HPDE6-E6E7 (cell line): Measurements from ENCODE around the gene TBC1D13.
"Not testable (repeated sequence)": the region's sequence is repeated elsewhere in the genome, so short reads cannot be mapped to it uniquely, and the experiment has no call there.

ENCODE experiments used
- DNase-seq: peaks from one replicate; pipeline ENCODE4 v3.0.0; 2011; ENCODE audit warnings: missing footprints; ENCODE audit errors: extremely low spot score

The TBC1D13 gene, protein sequence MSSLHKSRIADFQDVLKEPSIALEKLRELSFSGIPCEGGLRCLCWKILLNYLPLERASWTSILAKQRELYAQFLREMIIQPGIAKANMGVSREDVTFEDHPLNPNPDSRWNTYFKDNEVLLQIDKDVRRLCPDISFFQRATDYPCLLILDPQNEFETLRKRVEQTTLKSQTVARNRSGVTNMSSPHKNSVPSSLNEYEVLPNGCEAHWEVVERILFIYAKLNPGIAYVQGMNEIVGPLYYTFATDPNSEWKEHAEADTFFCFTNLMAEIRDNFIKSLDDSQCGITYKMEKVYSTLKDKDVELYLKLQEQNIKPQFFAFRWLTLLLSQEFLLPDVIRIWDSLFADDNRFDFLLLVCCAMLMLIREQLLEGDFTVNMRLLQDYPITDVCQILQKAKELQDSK

DNA sequence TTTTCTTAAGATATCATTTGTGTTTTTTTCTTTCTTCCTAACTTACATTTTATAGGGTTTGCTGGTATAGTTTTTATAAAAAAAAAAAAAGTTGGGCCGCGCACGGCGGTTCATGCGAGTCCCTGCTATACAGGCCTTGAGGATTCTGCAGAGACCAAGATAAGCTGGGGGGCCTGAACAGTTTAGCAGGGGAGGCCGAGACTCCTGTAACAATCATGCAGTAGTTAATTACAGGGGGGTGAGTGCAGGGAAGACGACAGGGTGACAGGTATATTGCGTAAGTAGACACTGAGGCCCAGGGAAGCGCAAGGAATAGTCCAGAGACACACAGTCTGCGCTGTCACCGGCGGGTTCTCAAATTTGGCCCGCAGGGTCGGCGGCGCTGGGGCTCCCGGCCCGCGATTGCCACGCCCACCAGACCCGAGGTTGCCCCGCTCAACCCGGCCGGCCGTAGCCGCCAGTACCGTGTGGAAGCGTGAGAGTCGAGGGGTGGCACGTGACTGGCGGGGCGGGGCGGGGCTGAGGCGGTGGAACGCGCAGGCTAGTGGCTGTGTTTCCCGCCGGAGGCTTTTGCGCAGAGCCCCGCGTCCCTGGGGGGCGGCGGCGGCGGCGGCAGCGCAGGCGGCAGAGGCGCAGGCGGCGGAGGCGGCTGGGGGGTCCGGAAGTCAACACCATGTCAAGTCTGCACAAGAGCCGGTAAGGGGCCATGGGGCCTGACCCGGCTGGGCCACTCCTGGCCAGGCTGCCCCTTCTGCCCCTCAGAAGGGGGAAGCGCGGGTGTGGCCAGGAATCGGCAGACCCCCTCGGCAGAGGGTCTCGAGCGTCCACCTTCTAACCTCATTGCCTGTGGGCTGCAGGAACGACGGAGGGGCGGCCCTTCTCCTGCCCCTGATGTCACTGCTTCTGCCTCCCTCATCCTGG is at the start of gene TBC1D13:
Gene TBC1D13, plus strand, starts transcription at position 573 of the 921 bp plus-strand sequence. Its CDS starts 101 bp downstream, at position 674.
- peak; percentile 90 for DNase-seq

GRCh38 chr9:128742401-128742800 is 44.7 kb upstream of the TBC1D13 start:
- DNase-seq = no peak

- no peak for DNase-seq
Measured at GRCh38 chr9:128743421-128743820, 43.6 kb upstream of the TBC1D13 start.

DNA sequence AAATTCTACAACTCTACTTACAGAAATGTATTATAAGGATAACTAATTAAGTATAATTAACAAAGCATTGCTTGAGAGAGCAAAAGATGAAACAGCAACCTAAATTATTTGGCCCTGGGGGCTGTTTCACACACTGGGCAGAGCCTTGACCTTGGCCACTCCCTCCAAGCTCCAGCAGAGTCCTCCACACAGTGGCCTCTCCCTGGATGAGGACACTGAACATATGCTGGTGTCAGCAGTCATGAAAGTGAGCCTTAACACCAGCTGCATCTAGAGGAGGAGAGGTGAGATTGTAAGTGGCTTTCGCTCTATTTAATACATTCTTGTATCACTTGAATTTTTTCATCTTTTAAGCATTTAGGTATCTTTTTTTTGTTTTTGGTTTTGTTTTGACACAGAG is 39.8 kb upstream of the TBC1D13 start:
- no peak for DNase-seq

DNA sequence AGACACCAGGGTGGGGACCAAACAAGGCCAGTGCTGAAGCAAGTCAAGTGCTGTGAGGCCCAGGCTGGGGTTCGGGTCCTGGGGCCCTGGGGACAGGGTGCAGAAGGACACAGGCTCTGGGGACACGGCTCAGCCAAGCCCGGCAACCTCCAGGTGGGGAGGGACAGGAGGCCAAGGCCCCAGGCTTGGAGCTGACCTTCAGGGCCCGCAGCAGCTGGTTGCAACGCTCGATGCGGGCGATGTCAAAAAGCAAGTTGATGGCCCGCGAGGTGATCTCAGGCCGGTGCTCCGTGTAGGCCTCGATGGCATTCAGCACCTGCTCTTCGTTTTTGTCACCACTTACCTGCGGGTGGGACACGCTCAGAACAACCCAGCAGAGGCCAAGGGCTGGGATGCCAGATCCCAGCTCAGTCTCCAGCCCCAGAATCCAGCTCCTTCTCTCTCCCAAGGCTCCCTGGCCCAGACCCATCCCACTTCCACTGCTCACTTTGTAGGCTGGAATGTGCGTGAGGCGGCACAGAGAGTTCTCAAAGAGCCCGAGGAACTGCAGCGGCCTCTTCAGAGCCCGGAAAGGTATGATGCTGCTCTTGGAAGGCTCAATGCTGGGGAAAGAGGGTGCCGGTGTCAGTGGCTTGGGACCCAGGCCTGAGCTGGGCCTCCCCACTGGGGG is 36.0 kb upstream of the TBC1D13 start:
- no peak for DNase-seq

- DNase-seq = no peak
Measured at GRCh38 chr9:128753627-128754026, 33.4 kb upstream of the TBC1D13 start.

DNA sequence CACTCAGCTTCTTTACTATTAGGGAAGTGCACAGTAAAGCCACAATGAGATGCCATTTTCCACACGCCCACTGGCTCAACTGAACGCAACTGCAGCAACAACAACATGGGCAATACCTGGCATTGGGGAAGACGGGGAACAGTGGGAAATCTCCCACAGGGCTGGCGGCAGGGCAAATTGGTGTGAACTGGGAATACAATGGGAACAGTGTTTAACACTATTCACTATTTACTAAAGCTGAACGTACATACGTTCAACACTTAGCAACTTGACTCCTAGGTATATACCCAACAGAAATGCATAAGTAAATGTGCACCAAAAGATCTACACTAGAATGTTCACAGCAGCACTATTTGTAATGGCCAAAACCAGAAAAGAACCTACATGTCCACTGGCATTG is 29.5 kb upstream of the TBC1D13 start:
- DNase-seq = no peak

DNA sequence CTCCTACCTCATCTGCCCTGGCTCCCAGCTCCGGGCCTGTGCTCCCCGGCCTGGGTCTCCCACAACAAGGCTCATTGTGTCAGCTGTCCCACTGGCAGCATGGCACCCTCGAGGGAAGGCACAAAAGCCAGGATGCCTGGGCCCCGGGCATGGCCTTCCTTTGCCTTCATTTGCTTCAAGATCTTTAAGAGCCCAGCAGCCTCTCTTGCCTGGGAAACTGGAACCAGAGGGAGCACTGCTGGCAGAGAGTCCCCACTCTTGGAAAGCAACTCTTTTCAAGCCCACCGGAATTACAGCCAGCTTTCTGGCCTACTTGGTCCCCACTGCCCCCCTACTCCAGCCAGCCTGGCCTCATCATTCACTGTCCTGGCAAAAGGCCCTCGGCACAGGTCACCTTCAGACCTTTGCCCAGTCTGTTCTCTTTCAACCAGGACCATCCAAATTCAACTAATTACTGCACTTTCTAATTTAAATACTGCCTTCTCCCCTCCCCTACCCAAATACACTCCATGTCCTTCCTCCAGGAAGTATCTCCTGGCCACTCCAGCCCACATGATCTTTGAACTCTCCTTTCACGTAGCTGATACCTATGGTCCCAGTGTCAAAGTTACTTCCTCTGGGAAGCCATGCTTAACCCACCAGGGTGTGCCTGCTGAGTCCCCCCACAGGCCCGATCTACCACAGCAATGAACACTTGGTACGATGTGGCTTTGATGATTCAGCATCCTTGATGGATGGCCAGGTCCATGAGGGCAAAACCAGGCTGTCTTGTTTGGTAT is 24.2 kb upstream of the TBC1D13 start:
- DNase-seq = no peak

DNA sequence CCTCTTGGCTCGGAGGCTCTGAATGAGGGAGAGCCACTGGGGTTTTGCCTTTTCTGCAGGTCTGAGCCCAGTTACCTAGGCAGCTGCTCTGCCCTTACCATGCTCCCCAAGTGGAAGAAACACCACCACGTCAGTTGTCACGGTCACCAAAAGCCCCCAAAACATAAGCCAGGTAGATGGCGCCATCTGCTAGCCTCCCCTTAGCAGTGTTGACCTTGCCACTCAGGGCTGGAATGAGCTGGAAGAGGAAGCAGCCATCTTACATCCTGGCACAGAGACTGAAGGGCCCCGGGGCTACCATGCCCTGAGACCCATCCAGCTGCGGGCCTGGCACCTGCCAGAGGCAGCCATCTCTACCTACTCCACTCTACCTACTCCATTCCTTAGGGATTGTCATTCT is 22.7 kb upstream of the TBC1D13 start:
- no peak for DNase-seq

DNA sequence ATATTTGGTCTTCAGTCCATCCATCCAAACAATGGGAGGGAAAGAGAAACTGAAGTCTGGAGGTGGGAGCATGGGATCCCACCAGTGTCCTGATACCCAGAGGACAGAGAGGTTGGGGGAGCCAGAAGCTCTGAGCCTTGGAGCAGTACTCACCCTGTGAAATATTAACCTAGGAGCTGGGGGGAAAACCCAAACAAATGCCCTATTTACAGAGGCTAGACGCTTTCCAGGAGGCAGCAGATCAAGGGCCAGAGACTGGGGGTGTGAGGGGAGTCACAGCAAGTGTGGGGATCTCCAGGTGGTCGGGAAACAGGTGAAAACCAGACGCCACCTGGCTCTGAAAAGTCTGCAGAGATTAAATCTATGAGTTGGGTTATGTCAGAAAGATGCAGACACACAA is 21.6 kb upstream of the TBC1D13 start:
- DNase-seq = no peak

- DNase-seq = no peak
Measured at GRCh38 chr9:128768606-128769005, 18.4 kb upstream of the TBC1D13 start.

DNA sequence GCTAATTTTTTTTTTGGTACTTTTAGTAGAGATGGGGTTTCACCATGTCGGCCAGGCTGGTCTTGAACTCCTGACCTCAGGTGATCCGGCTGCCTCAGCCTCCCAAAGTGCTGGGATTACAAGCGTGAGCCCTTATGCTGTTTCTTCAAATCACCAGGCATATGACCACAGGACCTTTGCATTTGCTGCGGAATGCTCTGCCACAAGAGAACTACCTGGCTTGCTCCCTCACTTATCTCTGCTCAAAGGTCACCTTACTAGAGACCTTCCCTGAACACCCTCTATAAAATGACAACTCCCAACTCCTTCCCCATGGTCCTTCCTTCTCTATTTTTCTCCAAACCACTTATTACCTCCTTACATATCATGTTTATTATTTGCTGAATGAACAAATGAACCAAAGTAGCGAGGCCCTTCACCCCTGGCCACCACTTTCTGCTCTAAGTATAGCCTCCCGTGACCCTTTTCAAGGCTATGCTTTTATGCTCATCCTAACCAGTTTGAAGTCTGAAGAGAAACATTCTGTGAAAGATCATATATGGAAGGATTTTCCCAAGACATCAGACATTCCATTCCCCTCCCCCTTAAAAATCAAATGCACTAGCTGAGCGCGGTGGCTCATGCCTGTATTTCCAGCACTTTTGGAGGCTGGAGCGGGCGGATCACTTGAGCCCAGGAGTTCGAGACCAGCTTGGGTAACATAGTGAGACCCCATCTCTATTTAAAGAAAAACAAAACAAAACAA is 16.6 kb upstream of the TBC1D13 start:
- DNase-seq = no peak

DNA sequence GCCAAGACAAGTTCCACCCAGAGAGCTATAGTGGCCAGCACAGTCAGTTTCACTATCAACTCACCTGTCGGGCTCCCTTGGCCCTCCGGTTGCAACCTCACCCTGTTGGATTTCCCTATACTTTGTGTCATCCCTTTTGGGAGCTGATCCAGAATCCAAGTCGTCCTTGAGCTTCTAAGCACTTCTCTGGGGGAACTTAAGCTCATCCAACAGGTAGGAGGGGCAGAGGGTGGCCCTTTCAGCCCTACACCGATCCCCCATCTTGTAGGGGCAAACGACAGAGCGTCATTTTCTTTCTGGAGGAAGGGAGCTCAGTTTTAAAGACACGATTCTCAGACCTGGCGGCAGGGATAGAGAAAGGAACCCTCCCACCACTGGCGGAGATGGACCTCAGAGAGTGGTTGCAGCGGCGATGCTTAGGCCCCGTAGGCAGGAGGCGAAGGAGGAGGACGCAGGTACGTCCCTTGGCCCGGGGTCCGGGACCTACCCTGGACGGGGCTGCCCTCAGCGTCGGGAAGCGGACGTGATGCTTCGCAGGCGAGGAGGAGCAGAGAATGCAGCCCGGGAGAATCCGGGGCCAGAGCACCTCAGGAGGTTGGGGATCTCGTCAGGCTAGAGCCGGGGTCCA is 15.8 kb upstream of the TBC1D13 start:
- peak; percentile 34 for DNase-seq

- DNase-seq = peak; percentile 95
Measured at GRCh38 chr9:128771745-128772519, 15.1 kb upstream of the TBC1D13 start, which contains the start of gene ZER1. ZER1 (minus strand) TSS chr9:128771927; CDS start chr9:128755565, 16,362 bp downstream.

GRCh38 chr9:128773049-128773448 is 14.0 kb upstream of the TBC1D13 start:
- no peak for DNase-seq

DNA sequence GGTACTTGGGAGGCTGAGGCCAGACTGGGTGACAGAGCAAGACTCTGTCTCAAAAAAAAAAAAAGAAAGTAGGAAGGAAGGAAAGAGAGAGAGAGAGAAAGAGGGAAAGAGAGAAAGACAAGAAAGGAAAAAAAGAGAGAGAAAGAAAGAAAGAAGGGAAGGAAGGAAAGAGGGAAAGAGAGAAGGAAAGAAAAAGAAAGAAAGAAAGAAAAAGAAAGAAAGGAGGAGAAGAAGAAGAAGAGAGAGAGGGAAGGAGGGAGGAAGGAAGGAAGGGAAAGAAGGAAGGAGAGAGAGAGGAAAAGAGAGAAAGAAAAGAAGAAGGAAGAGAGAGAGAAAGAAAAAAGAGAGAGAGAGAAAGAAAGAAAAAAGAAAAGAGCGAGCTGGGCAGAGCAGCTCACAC is 12.2 kb upstream of the TBC1D13 start:
- DNase-seq = no peak

- DNase-seq = not testable (repeated sequence)
Measured at GRCh38 chr9:128780093-128780492, 7.0 kb upstream of the TBC1D13 start.

DNA sequence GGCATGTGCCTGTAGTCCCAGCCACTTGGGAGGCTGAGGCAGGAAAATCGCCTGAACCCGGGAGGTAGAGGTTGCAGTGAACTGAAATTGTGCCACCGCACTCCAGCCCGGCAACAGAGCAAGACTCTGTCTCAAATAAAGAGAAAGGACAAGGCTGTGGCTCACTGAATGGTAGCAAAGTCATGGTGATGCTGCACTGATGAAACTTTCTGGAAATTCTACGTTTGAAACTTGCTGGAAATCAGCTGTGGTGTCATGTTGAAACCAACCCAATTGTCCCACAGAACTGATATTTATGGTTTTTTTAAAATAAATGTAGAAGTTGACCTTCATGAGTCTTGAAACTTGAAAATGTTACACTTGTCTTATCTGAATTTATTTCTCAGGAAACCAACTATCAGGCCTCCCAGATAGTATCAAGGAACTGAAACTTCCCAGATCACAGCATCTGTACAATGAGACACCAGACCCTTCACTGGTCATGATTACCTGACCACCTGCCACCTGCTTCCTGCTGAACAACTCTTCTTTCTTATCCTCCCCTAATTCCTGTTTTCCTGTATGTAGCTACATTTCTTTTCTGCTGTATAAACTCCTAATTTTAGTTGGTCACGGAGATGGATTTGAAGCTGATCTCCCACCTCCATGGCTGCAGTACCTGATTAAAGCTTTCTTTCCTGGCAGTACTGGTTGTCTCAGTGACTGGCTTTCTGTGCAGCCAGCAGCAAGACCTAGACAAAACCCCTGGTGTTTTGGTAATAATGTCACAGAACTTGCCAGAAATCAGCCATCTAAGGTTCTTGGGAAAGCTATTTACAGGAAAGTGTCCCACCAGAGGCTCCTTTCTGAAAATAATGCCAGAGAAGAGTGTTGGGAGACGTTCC is 5.6 kb upstream of the TBC1D13 start:
- no peak for DNase-seq
